ENCODE results near the gene NHERF2.

NHERF2 gene

GRCh38 chr16:2086812-2087747 lies 60.4 kb downstream of the NHERF2 start:
- no peak for DNase-seq (ENCODE audit: low read depth)
- TF ChIP-seq, protein P1, sequence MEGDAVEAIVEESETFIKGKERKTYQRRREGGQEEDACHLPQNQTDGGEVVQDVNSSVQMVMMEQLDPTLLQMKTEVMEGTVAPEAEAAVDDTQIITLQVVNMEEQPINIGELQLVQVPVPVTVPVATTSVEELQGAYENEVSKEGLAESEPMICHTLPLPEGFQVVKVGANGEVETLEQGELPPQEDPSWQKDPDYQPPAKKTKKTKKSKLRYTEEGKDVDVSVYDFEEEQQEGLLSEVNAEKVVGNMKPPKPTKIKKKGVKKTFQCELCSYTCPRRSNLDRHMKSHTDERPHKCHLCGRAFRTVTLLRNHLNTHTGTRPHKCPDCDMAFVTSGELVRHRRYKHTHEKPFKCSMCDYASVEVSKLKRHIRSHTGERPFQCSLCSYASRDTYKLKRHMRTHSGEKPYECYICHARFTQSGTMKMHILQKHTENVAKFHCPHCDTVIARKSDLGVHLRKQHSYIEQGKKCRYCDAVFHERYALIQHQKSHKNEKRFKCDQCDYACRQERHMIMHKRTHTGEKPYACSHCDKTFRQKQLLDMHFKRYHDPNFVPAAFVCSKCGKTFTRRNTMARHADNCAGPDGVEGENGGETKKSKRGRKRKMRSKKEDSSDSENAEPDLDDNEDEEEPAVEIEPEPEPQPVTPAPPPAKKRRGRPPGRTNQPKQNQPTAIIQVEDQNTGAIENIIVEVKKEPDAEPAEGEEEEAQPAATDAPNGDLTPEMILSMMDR (conservative IDR thresholded peaks at IDR 0.05; ENCODE audit: low read length) = no peak
- H3K4me3 ChIP-seq (ENCODE audit: low read length) = no peak overlapping the region

- no peak for DNase-seq (ENCODE audit: low read depth)
- H3K4me3 ChIP-seq (ENCODE audit: low read length) = no peak overlapping the region
- TF ChIP-seq, protein P1 (conservative IDR thresholded peaks at IDR 0.05; ENCODE audit: low read length) = no peak
Observed at GRCh38 chr16:2087748-2088631, 61.3 kb downstream of the NHERF2 start.

Data from AG10803 (cell line).